Measurements from ENCODE around the gene CYSLTR2. TPM values are rescaled to one million over a fixed set of nuclear protein-coding genes. Genes with fewer than 3 reads are reported as not detected.

The CYSLTR2 gene
- total RNA-seq, 1 experiment from 2014 or later = not detected

DNA sequence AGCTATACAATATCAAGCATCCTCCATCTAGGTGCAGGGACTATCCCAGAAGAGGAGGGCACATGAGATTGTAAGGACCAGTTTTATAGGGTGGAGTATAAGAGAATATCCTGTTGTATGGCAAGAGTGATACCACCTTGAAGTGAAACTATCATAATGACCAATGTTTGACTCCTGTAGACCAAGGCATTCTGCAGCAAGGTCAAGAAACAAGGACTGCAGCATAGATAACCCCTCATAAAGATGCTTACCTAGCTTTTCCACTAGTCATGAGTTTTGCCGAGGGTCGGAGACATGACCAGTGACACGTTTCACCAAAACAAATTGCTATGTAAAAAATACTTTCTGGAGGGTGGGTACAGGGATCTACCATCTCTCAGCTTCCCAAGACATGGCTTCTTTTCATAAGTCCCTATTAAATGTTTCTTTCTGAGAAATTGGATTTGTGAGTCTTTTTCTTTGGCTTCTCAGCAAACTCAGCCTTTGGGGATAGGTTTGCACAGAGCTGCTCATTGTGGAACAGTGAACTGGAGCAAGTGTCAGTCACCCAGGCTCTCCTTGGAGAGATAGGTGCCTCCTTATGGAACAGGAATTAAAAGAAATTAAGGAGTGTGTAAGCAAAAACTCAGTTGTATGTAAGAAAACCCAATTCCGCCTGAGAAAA lies 28.2 kb upstream of the CYSLTR2 start:
- Histone ChIP-seq H3K27me3 (ENCODE audit: low read length) (no peaks in the 10 kb centered on the region), H3K27ac (ENCODE audit: low read length) (no peak overlapping the region), H2AFZ (ENCODE audit: low read length) (no peak overlapping the region), H3K4me3 (ENCODE audit: low read length) (no peak overlapping the region), H3K9me2 (replicated peaks; ENCODE audit: low read length) (no peaks in the 10 kb centered on the region), H4K20me1 (ENCODE audit: low read length) (no peaks in the 10 kb centered on the region), H3K4me2 (ENCODE audit: low read length) (no peak overlapping the region), H3K4me1 (ENCODE audit: insufficient read depth, low read length) (no peaks in the 10 kb centered on the region), H3K9me3 (ENCODE audit: low read length) (no peaks in the 10 kb centered on the region), H3K36me3 (ENCODE audit: low read depth, low read length) (no peaks in the 10 kb centered on the region), H3K9ac (ENCODE audit: low read length) (no peak overlapping the region), H3K79me2 (ENCODE audit: low read length) (no peaks in the 10 kb centered on the region), H3F3A (ENCODE audit: low read length, unreplicated experiment) (no peaks in the 10 kb centered on the region)
- ChIA-PET POLR2A (ENCODE audit: unreplicated experiment) (no interaction called here), CTCF (no interaction called here)
- BruUV-seq (replicated peaks) = no TSS peak
- no peak for DNase-seq
- intact Hi-C loops (cut with micrococcal nuclease) = no loop called here
- ATAC-seq = no peak
- no peak for TF ChIP-seq EZH2 (IDR thresholded peaks at IDR 0.05; ENCODE audit: low read length, unreplicated experiment)
- TF ChIP-seq, protein P1, sequence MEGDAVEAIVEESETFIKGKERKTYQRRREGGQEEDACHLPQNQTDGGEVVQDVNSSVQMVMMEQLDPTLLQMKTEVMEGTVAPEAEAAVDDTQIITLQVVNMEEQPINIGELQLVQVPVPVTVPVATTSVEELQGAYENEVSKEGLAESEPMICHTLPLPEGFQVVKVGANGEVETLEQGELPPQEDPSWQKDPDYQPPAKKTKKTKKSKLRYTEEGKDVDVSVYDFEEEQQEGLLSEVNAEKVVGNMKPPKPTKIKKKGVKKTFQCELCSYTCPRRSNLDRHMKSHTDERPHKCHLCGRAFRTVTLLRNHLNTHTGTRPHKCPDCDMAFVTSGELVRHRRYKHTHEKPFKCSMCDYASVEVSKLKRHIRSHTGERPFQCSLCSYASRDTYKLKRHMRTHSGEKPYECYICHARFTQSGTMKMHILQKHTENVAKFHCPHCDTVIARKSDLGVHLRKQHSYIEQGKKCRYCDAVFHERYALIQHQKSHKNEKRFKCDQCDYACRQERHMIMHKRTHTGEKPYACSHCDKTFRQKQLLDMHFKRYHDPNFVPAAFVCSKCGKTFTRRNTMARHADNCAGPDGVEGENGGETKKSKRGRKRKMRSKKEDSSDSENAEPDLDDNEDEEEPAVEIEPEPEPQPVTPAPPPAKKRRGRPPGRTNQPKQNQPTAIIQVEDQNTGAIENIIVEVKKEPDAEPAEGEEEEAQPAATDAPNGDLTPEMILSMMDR (conservative IDR thresholded peaks at IDR 0.05; ENCODE audit: low read depth, low read length) = no peak

DNA sequence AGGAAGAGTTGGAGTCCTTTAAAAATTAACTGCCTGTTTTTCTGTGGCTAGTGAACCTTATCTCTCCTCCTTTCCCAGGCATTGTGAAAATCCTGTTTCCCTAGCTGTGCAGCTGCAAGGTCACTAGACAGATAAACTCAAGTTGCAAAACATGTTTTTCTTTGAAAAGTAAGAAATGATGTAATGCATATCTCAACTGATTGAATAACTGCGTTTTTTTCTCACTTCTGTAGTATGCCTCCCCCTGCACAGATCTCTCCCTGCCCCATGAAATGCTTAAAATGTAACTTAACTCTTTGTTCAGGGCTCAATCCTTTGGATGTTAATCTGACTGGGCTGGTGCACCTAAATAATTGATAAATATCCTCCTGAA lies 27.7 kb upstream of the CYSLTR2 start:
- Histone ChIP-seq H3K36me3 (ENCODE audit: low read depth, low read length) (no peaks in the 10 kb centered on the region), H3K4me3 (ENCODE audit: low read length) (no peak overlapping the region), H3F3A (ENCODE audit: low read length, unreplicated experiment) (no peaks in the 10 kb centered on the region), H3K79me2 (ENCODE audit: low read length) (no peaks in the 10 kb centered on the region), H2AFZ (ENCODE audit: low read length) (no peak overlapping the region), H3K9ac (ENCODE audit: low read length) (no peak overlapping the region), H3K27me3 (ENCODE audit: low read length) (no peaks in the 10 kb centered on the region), H3K27ac (ENCODE audit: low read length) (no peak overlapping the region), H3K4me1 (ENCODE audit: insufficient read depth, low read length) (no peaks in the 10 kb centered on the region), H3K9me2 (replicated peaks; ENCODE audit: low read length) (no peaks in the 10 kb centered on the region), H3K9me3 (ENCODE audit: low read length) (no peaks in the 10 kb centered on the region), H4K20me1 (ENCODE audit: low read length) (no peaks in the 10 kb centered on the region), H3K4me2 (ENCODE audit: low read length) (no peak overlapping the region)
- TF ChIP-seq EZH2 (IDR thresholded peaks at IDR 0.05; ENCODE audit: low read length, unreplicated experiment) = no peak
- TF ChIP-seq, protein P1 (conservative IDR thresholded peaks at IDR 0.05; ENCODE audit: low read depth, low read length) = no peak
- no peak for TF ChIP-seq EZH2phosphoT487 (IDR thresholded peaks at IDR 0.05; ENCODE audit: borderline replicate concordance, low read length)
- POLR2A ChIA-PET (ENCODE audit: unreplicated experiment) = no interaction called here
- DNase-seq = no peak
- BruUV-seq (replicated peaks) = no TSS peak
- CTCF ChIA-PET = no interaction called here
- ATAC-seq = no peak
- intact Hi-C loops (cut with micrococcal nuclease) = no loop called here

DNA sequence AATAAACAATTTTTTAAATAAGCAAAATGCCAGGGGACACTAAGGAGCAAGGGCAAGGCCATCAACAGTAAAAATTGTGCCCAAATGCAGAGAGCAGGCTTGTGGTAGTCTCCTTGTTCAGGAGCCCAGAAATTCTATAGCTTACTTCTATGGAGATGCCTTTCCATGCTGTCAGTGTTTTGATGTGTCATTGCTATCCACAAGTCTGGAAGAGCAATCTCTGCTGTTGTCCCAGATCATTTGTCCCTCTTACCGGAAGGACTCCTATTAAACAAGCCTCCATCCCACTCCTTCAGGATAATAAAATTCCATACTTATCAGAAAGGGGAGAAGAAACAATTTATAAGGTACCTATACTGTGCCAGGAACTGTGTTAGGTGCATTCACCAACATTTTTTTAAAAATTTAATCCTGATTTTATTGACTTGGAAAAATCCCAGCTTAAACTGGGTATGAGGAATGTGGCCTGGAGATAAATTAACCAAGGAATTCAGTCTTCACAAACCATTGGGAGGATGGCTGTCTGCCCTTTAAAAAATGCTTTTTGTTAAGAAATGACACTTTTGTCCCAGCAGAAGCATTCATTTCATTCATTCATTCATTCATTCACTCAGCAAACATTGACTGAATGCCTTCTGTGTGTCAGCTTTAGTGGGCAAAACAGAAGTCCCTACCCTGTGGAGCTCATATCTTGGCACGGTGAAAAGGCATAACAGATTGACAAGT lies 26.8 kb upstream of the CYSLTR2 start:
- Histone ChIP-seq H3K4me3 (ENCODE audit: low read length) (no peak overlapping the region), H3K4me2 (ENCODE audit: low read length) (no peak overlapping the region), H4K20me1 (ENCODE audit: low read length) (no peaks in the 10 kb centered on the region), H3K27ac (ENCODE audit: low read length) (no peak overlapping the region), H3K79me2 (ENCODE audit: low read length) (no peaks in the 10 kb centered on the region), H2AFZ (ENCODE audit: low read length) (no peak overlapping the region), H3K36me3 (ENCODE audit: low read depth, low read length) (no peaks in the 10 kb centered on the region), H3K9me2 (replicated peaks; ENCODE audit: low read length) (no peaks in the 10 kb centered on the region), H3K9ac (ENCODE audit: low read length) (no peak overlapping the region), H3K27me3 (ENCODE audit: low read length) (no peaks in the 10 kb centered on the region), H3K4me1 (ENCODE audit: insufficient read depth, low read length) (no peaks in the 10 kb centered on the region), H3F3A (ENCODE audit: low read length, unreplicated experiment) (no peaks in the 10 kb centered on the region), H3K9me3 (ENCODE audit: low read length) (no peaks in the 10 kb centered on the region)
- intact Hi-C loops (cut with micrococcal nuclease) = no loop called here
- ChIA-PET CTCF (no interaction called here), POLR2A (ENCODE audit: unreplicated experiment) (no interaction called here)
- no TSS peak for BruUV-seq (replicated peaks)
- ATAC-seq (no peak), DNase-seq (no peak)
- TF ChIP-seq, protein P1 (conservative IDR thresholded peaks at IDR 0.05; ENCODE audit: low read depth, low read length) = no peak
- TF ChIP-seq EZH2 (IDR thresholded peaks at IDR 0.05; ENCODE audit: low read length, unreplicated experiment) = no peak
- TF ChIP-seq EZH2phosphoT487 (IDR thresholded peaks at IDR 0.05; ENCODE audit: borderline replicate concordance, low read length) = no peak

Data from PC-3 (cell line).